ENCODE data around the gene SLC26A6.

Gene SLC26A6

GRCh38 chr3:48591436-48591835 is 43.8 kb downstream of the SLC26A6 start:
- DNase-seq (ENCODE audit: low read depth in 2 of 2) = no peak
- no peak for TF ChIP-seq CTCF (IDR thresholded peaks at IDR 0.05; ENCODE audit: low read depth, low read length)
- no peak overlapping the region for H3K4me3 ChIP-seq (replicated peaks in 1 of 2; ENCODE audit: low read depth in 2 of 2, low read length in 2 of 2)

GRCh38 chr3:48588230-48588629 is 47.0 kb downstream of the SLC26A6 start:
- no peak for DNase-seq (ENCODE audit: low read depth in 2 of 2)
- no peak for TF ChIP-seq CTCF (IDR thresholded peaks at IDR 0.05; ENCODE audit: low read depth, low read length)
- H3K4me3 ChIP-seq (replicated peaks in 1 of 2; ENCODE audit: low read depth in 2 of 2, low read length in 2 of 2) = no peak overlapping the region

GRCh38 chr3:48587686-48588085 is 47.6 kb downstream of the SLC26A6 start:
- no peak overlapping the region for H3K4me3 ChIP-seq (replicated peaks in 1 of 2; ENCODE audit: low read depth in 2 of 2, low read length in 2 of 2)
- no peak for TF ChIP-seq CTCF (IDR thresholded peaks at IDR 0.05; ENCODE audit: low read depth, low read length)

GRCh38 chr3:48585411-48585810 is 49.9 kb downstream of the SLC26A6 start:
- no peak for TF ChIP-seq CTCF (IDR thresholded peaks at IDR 0.05; ENCODE audit: low read depth, low read length)
- no peak for DNase-seq (ENCODE audit: low read depth in 2 of 2)
- H3K4me3 ChIP-seq (replicated peaks in 1 of 2; ENCODE audit: low read depth in 2 of 2, low read length in 2 of 2) = no peak overlapping the region

More at GRCh38 chr3:48587686-48588085, 47.6 kb downstream of the SLC26A6 start:
- DNase-seq (ENCODE audit: low read depth in 2 of 2) = no peak

GRCh38 chr3:48584836-48585235 is 50.4 kb downstream of the SLC26A6 start:
- no peak for TF ChIP-seq CTCF (IDR thresholded peaks at IDR 0.05; ENCODE audit: low read depth, low read length)
- no peak overlapping the region for H3K4me3 ChIP-seq (replicated peaks in 1 of 2; ENCODE audit: low read depth in 2 of 2, low read length in 2 of 2)
- DNase-seq (ENCODE audit: low read depth in 2 of 2) = no peak

GRCh38 chr3:48581621-48582481 is 53.4 kb downstream of the SLC26A6 start:
- no peak for TF ChIP-seq CTCF (IDR thresholded peaks at IDR 0.05; ENCODE audit: low read depth, low read length)
- DNase-seq (ENCODE audit: low read depth in 2 of 2) = no peak

More at GRCh38 chr3:48581621-48582481, 53.4 kb downstream of the SLC26A6 start:
- no peak overlapping the region for H3K4me3 ChIP-seq (replicated peaks in 1 of 2; ENCODE audit: low read depth in 2 of 2, low read length in 2 of 2)

Measured in cardiac fibroblast (primary cell).